GM12878 (cell line): Measurements from ENCODE around the gene CD93. TPM values are rescaled to one million over a fixed set of nuclear protein-coding genes. Genes with fewer than 3 reads are reported as not detected.

Experiments used
- ATAC-seq: fragments of 200-7000 bp; cut with Tn5 transposase; 3 replicates; pipeline ENCODE4 v1.9.1; 2020; ENCODE audit warnings: mild to moderate bottlenecking, moderate library complexity
- BruUV-seq: library from RNA; stranded (reverse); fragments of 400-500 nt; replicated peaks from 2 replicates; lab custom pipeline; 2021; lab: Mats Ljungman, UMichigan
- CTCF ChIA-PET: fragments of 300-600 bp; sonication (Branson Sonifier 250); formaldehyde crosslinking; extraction: SDS; loops from one replicate; lab custom pipeline; 2021; ENCODE audit warnings: inconsistent platforms; lab: Yijun Ruan, JAX
- POLR2A ChIA-PET: fragments of 350-600 bp; formaldehyde crosslinking; extraction: SDS; loops from one replicate; lab custom pipeline; 2021; ENCODE audit warnings: inconsistent platforms; lab: Charles Lee
- RAD21 ChIA-PET: fragments of 300-600 bp; sonication (Branson Sonifier 250); formaldehyde crosslinking; loops from one replicate; lab custom pipeline; 2023; ENCODE audit warnings: antibody characterized with exemption; ENCODE audit not compliant: unreplicated experiment; lab: Charles Lee
- SMC1A ChIA-PET: fragments of 300-600 bp; sonication (Branson Sonifier 250); formaldehyde crosslinking; loops from one replicate; lab custom pipeline; 2023; ENCODE audit not compliant: unreplicated experiment, uncharacterized antibody; lab: Charles Lee
- DNase-seq: peaks from one replicate; pipeline ENCODE4 v3.0.0-alpha.2; 2011; ENCODE audit warnings: low read depth, low spot score
- FAIRE-seq: peaks from 3 replicates; lab custom pipeline; 2011; peaks lifted over from hg19 to GRCh38; lab: Jason Lieb, UNC
- H2AFZ ChIP-seq: 2 replicates; pipeline ENCODE4 v1.6.0; 2011; ENCODE audit warnings: low read depth, low read length, control low read depth; ENCODE audit not compliant: control insufficient read depth
- H3K27ac ChIP-seq: 2 replicates; pipeline ENCODE4 v1.5.1; 2011; ENCODE audit warnings: control low read depth; ENCODE audit not compliant: control insufficient read depth, insufficient read depth
- H3K27me3 ChIP-seq, 2 experiments: replicated peaks in 1 of 2; 2 replicates each; pipeline versions ENCODE4 v1.6.0 to v1.6.1; 2011; ENCODE audit warnings: low read length in 1 of 2; ENCODE audit not compliant: control insufficient read depth in 2 of 2, insufficient read depth in 2 of 2
- H3K36me3 ChIP-seq, 2 experiments: 2 replicates each; pipeline ENCODE4 v1.5.1; 2011; ENCODE audit warnings: low read length in 1 of 2; ENCODE audit not compliant: control insufficient read depth in 2 of 2, insufficient read depth in 2 of 2
- H3K4me1 ChIP-seq: 2 replicates; pipeline ENCODE4 v1.6.1; 2011; ENCODE audit warnings: mild to moderate bottlenecking, low read length, moderate library complexity, mixed read lengths; ENCODE audit not compliant: control insufficient read depth, insufficient read depth
- H3K4me2 ChIP-seq: 2 replicates; pipeline ENCODE4 v1.6.0; 2011; ENCODE audit warnings: control low read depth; ENCODE audit not compliant: control insufficient read depth, insufficient read depth
- H3K4me3 ChIP-seq: fragments of 200-600 bp; sonication (generic); 2 replicates; pipeline ENCODE4 v1.5.1; 2016
- H3K79me2 ChIP-seq: 2 replicates; pipeline ENCODE4 v1.6.0; 2011; ENCODE audit warnings: low read length; ENCODE audit not compliant: control insufficient read depth, insufficient read depth
- H3K9ac ChIP-seq: 2 replicates; pipeline ENCODE4 v1.8.0; 2011; ENCODE audit warnings: low read length, control low read depth, mixed read lengths; ENCODE audit not compliant: control insufficient read depth, insufficient read depth
- H3K9me3 ChIP-seq: replicated peaks from 3 replicates; pipeline ENCODE4 v1.5.1; 2011; ENCODE audit warnings: mild to moderate bottlenecking, low read length; ENCODE audit not compliant: control insufficient read depth, insufficient read depth
- H4K20me1 ChIP-seq: 2 replicates; pipeline ENCODE4 v1.6.0; 2011; ENCODE audit not compliant: control insufficient read depth, insufficient read depth
- ESRRA ChIP-seq: IDR thresholded peaks from 2 replicates; pipeline ENCODE4 v1.6.1; 2012; ENCODE audit warnings: mild to moderate bottlenecking, low read length, improper control_type of control experiment
- ETV6 ChIP-seq, 2 experiments: fragments of 450-650 bp in 1 of 2; IDR thresholded peaks in 1 of 2; conservative IDR thresholded peaks in 1 of 2; 2 replicates each; pipeline ENCODE4 v1.6.1; 2014; ENCODE audit warnings: antibody characterized with exemption in 1 of 2, borderline replicate concordance in 1 of 2, low read depth in 1 of 2, mild to moderate bottlenecking in 1 of 2, moderate library complexity in 1 of 2
- IRF4 ChIP-seq: IDR thresholded peaks from 2 replicates; pipeline ENCODE4 v1.6.1; 2011; ENCODE audit warnings: low read depth, low read length
- MLLT1 ChIP-seq: fragments of 450-650 bp; IDR thresholded peaks from 2 replicates; pipeline ENCODE4 v1.6.1; 2016; ENCODE audit warnings: mild to moderate bottlenecking
- NFIC ChIP-seq: IDR thresholded peaks from 2 replicates; pipeline ENCODE4 v1.6.1; 2012; ENCODE audit warnings: low read depth, mild to moderate bottlenecking, inconsistent platforms, low read length, moderate library complexity
- NR2C2 ChIP-seq: IDR thresholded peaks from 2 replicates; pipeline ENCODE4 v1.6.1; 2011; ENCODE audit warnings: borderline replicate concordance, low read depth; ENCODE audit not compliant: control insufficient read depth, insufficient read length
- RBBP5 ChIP-seq: fragments of 200-600 bp; sonication (generic); conservative IDR thresholded peaks from 2 replicates; pipeline ENCODE4 v1.6.1; 2016
- TARDBP ChIP-seq: IDR thresholded peaks from 2 replicates; pipeline ENCODE4 v1.6.1; 2016; ENCODE audit warnings: borderline replicate concordance
- YY1 ChIP-seq: IDR thresholded peaks from 2 replicates; pipeline ENCODE4 v1.6.1; 2011; ENCODE audit warnings: low read depth, mild to moderate bottlenecking, low read length
- WGBS: methylation state at CpG from one replicate; pipeline ENCODE4 v1.1.6; 2016; ENCODE audit warnings: low lambda C conversion rate; ENCODE audit not compliant: insufficient replicate concordance, insufficient coverage; ENCODE audit errors: missing lambda C conversion rate; 5-methylcytosine and 5-hydroxymethylcytosine counted together
- in situ Hi-C: fragments of 300-500 bp; cut with MboI; formaldehyde crosslinking; loops from 9 replicates; pipeline ENCODE4 v1.14.3; 2018; ENCODE audit warnings: mixed read lengths
- intact Hi-C: fragments of 100-400 bp; cut with micrococcal nuclease; formaldehyde crosslinking; loops from one replicate; pipeline ENCODE4 v1.14.2; 2022; ENCODE audit not compliant: unreplicated experiment
- polyA plus RNA-seq, 11 experiments: library from polyadenylated mRNA; depleted of rRNA in 4 of 11; unstranded in 6 of 11; stranded (reverse) in 5 of 11; fragments of >200 nt; fragmentation: Nextera tagmentation in 4 of 11; fragmentation: Illumina TruSeq in 1 of 11; extraction: Ambion mirVana in 4 of 11; extraction: Trizol in 1 of 11; gene quantifications; 1 replicate in 1 of 11; 2 replicates in 10 of 11; pipeline versions ENCODE4 v1.2.1 to v1.2.3, GENCODE V29; 2011 to 2016; ENCODE audit warnings: inconsistent platforms in 2 of 11, missing spikeins in 2 of 11, low read depth in 1 of 11
- total RNA-seq, 4 experiments: library from RNA; depleted of rRNA in 3 of 4; stranded (reverse); fragments of >200 nt in 3 of 4; fragmentation: Illumina TruSeq in 1 of 4; extraction: Trizol in 1 of 4; gene quantifications; 2 replicates each; pipeline versions ENCODE4 v1.2.1 to v1.2.3, GENCODE V29; 2013 to 2021

The CD93 gene
- total and polyA plus RNA-seq, 10 of the 15 experiments (the other 5 are each of a cell fraction or from before 2014, with no cell fraction given): 0.20 to 2.7 (median 0.92) TPM

GRCh38 chr20:23130622-23131140 is 44.6 kb upstream of the CD93 start:
- H3K4me3 ChIP-seq: no peak overlapping the region
- ChIA-PET SMC1A (interaction anchor here (1.2 to 2.0 kb wide), 3 partner anchors 9 to 19 kb away, joined by 4 to 6 read pairs (median 4); no protein-coding TSS in a partner anchor), RAD21 (interaction anchor here (0.6 to 1.6 kb wide), 2 partner anchors 70 to 191 kb away, joined by 3 to 6 read pairs; no protein-coding TSS in a partner anchor), POLR2A (no interaction called here), CTCF (no interaction called here)
- no peak overlapping the region for H3K27ac ChIP-seq
- ATAC-seq (no peak), DNase-seq (no peak), FAIRE-seq (no peak)
- TF ChIP-seq IRF4: no peak
- no peak for TF ChIP-seq TARDBP
- no peak for TF ChIP-seq NFIC
- no peak for TF ChIP-seq NR2C2
- TF ChIP-seq ESRRA: no peak
- TF ChIP-seq YY1: no peak
- TF ChIP-seq RBBP5: no peak
- no peak for TF ChIP-seq ETV6 (conservative IDR thresholded peaks at IDR 0.05 in 1 of 2, IDR thresholded peaks at IDR 0.05 in 1 of 2; ENCODE audit: borderline replicate concordance in 1 of 2, low read depth in 1 of 2)
- TF ChIP-seq MLLT1: no peak
- no peaks in the 10 kb centered on the region for H3K27me3 ChIP-seq
- no peaks in the 10 kb centered on the region for H3K9me3 ChIP-seq
- no TSS peak for BruUV-seq
- H3K4me1 ChIP-seq: peaks cover 9% of the 10 kb centered on the region
- H3K79me2 ChIP-seq: no peaks in the 10 kb centered on the region
- intact Hi-C loops (no loop called here), in situ Hi-C loops (no loop called here)
- WGBS: 62% methylated on average over 4 of the region's 4 CpGs
- no peak overlapping the region for H3K4me2 ChIP-seq
- no peak overlapping the region for H2AFZ ChIP-seq
- H4K20me1 ChIP-seq: no peaks in the 10 kb centered on the region
- H3K9ac ChIP-seq: no peak overlapping the region
- H3K36me3 ChIP-seq: no peaks in the 10 kb centered on the region
